Prostate gland (tissue), 2 donors: ENCODE results near the gene SNPH.

Experiments
- CTCF ChIP-seq, 4 experiments: fragments of 200-600 bp in 2 of 4; fragments of 450-650 bp in 2 of 4; sonication (generic) in 2 of 4; IDR thresholded peaks; 1 replicate in 3 of 4; 2 replicates in 1 of 4; pipeline ENCODE4 v1.5.1; 2016 to 2019; ENCODE audit warnings: antibody characterized with exemption in 4 of 4, mild to moderate bottlenecking in 2 of 4, moderate library complexity in 2 of 4
- POLR2AphosphoS5 ChIP-seq: sonication (generic); formaldehyde crosslinking; IDR thresholded peaks from one replicate; pipeline ENCODE4 v1.6.1; 2017; ENCODE audit warnings: antibody characterized with exemption

GRCh38 chr20:1278993-1279392 lies 12.9 kb downstream of the SNPH start:
- TF ChIP-seq CTCF (IDR thresholded peaks at IDR 0.05) (no peak), POLR2AphosphoS5 (no peak)
